A673 (cell line): ENCODE results near the gene NAGK. TPM values are rescaled to one million over a fixed set of nuclear protein-coding genes. Genes with fewer than 3 reads are reported as not detected.
A peak's percentile ranks its signal among the peaks of the same experiment; 100 is the strongest.
"Not testable (repeated sequence)": the region's sequence is repeated elsewhere in the genome, so short reads cannot be mapped to it uniquely, and the experiment has no call there.

Source experiments
- Bru-seq: library from RNA; stranded (reverse); fragments of 400-500 nt; gene quantifications from one replicate; lab custom pipeline; 2021; lab: Mats Ljungman, UMichigan
- BruChase-seq, 2 experiments: library from RNA; stranded (reverse); fragments of 400-500 nt; gene quantifications; one replicate each; lab custom pipeline; 2021; lab: Mats Ljungman, UMichigan
- BruUV-seq: library from RNA; stranded (reverse); fragments of 400-500 nt; replicated peaks from 2 replicates; lab custom pipeline; 2021; lab: Mats Ljungman, UMichigan
- CTCF ChIA-PET: fragments of 300-600 bp; sonication (Branson Sonifier 250); formaldehyde crosslinking; loops from one replicate; lab custom pipeline; 2022; ENCODE audit warnings: antibody characterized with exemption; lab: Charles Lee
- POLR2A ChIA-PET: fragments of 300-600 bp; sonication (Branson Sonifier 250); formaldehyde crosslinking; loops from one replicate; lab custom pipeline; 2022; ENCODE audit warnings: antibody characterized with exemption; ENCODE audit not compliant: low non-redundant PET; lab: Charles Lee
- DNase-seq: peaks from one replicate; pipeline ENCODE4 v3.0.0-alpha.2; 2015; ENCODE audit warnings: low spot score
- H3K27ac ChIP-seq: fragments of 200-600 bp; sonication (generic); 2 replicates; pipeline ENCODE4 v1.5.1; 2016; ENCODE audit warnings: mixed run types, low read depth, mild to moderate bottlenecking, mixed read lengths, antibody characterized with exemption, low read length; ENCODE audit not compliant: poor library complexity, severe bottlenecking
- H3K27me3 ChIP-seq: fragments of 200-600 bp; sonication (generic); replicated peaks from 2 replicates; pipeline ENCODE4 v1.6.1; 2017; ENCODE audit warnings: mixed run types, low read depth, mild to moderate bottlenecking, mixed read lengths, antibody characterized with exemption, low read length; ENCODE audit not compliant: insufficient read depth, poor library complexity
- H3K36me3 ChIP-seq: fragments of 200-600 bp; sonication (generic); 2 replicates; pipeline ENCODE4 v1.6.1; 2016; ENCODE audit warnings: mixed run types, mild to moderate bottlenecking, mixed read lengths, antibody characterized with exemption, low read length; ENCODE audit not compliant: insufficient read depth, poor library complexity, severe bottlenecking
- H3K4me1 ChIP-seq: fragments of 200-600 bp; sonication (generic); 2 replicates; pipeline ENCODE4 v1.6.1; 2017; ENCODE audit warnings: mixed run types, mild to moderate bottlenecking, mixed read lengths, antibody characterized with exemption, low read length; ENCODE audit not compliant: insufficient read depth, poor library complexity, severe bottlenecking
- H3K4me3 ChIP-seq: fragments of 200-600 bp; sonication (generic); 2 replicates; pipeline ENCODE4 v1.5.1; 2016; ENCODE audit warnings: low read depth, mixed run types, mild to moderate bottlenecking, mixed read lengths, low read length; ENCODE audit not compliant: poor library complexity, severe bottlenecking
- H3K9me3 ChIP-seq: fragments of 200-600 bp; sonication (generic); 2 replicates; pipeline ENCODE4 v1.6.1; 2016; ENCODE audit warnings: mixed run types, low read depth, mild to moderate bottlenecking, mixed read lengths, antibody characterized with exemption, low read length; ENCODE audit not compliant: poor library complexity, severe bottlenecking
- CTCF ChIP-seq: fragments of 300-800, 200-600 bp; sonication (generic); conservative IDR thresholded peaks from 2 replicates; pipeline ENCODE4 v1.5.1; 2017; ENCODE audit warnings: low read depth, mild to moderate bottlenecking, antibody characterized with exemption, low read length, moderate library complexity, mixed read lengths
- EZH2 ChIP-seq: fragments of 200-600 bp; sonication (generic); IDR thresholded peaks from 2 replicates; pipeline ENCODE4 v1.6.1; 2017; ENCODE audit warnings: borderline replicate concordance, low read depth, mild to moderate bottlenecking, mixed read lengths, antibody characterized with exemption, low read length; ENCODE audit not compliant: poor library complexity, severe bottlenecking
- intact Hi-C: fragments of 100-400 bp; cut with micrococcal nuclease; formaldehyde crosslinking; loops from one replicate; pipeline ENCODE4 v1.10.0; 2022; ENCODE audit not compliant: unreplicated experiment
- long read RNA-seq: library from polyadenylated mRNA; stranded (forward); transcript quantifications from one replicate; pipeline ENCODE4 v2.0.0, GENCODE V29; 2022
- total RNA-seq: library from RNA; stranded (reverse); gene quantifications from 2 replicates; pipeline ENCODE4 v1.2.3, GENCODE V29; 2021

Gene NAGK
- total RNA-seq (64.2 and 64.4 TPM in 2 replicates), Bru-seq, nascent RNA (percentile 72 among the genes with signal in this experiment), BruChase-seq, experiment 1, labeled RNA remaining after a 2-hour chase (percentile 76 among the genes with signal in this experiment), BruChase-seq, experiment 2, labeled RNA remaining after a 6-hour chase (percentile 72 among the genes with signal in this experiment)
- long read RNA-seq, transcript NAGK-229 (10 exons, 1,801 nt) = major isoform, 34 of 52 reads
- long read RNA-seq, partial matches to known transcripts = 2 of 52 reads
- long read RNA-seq, other reads (novel, unspliced or antisense) = 11 of 52 reads

DNA sequence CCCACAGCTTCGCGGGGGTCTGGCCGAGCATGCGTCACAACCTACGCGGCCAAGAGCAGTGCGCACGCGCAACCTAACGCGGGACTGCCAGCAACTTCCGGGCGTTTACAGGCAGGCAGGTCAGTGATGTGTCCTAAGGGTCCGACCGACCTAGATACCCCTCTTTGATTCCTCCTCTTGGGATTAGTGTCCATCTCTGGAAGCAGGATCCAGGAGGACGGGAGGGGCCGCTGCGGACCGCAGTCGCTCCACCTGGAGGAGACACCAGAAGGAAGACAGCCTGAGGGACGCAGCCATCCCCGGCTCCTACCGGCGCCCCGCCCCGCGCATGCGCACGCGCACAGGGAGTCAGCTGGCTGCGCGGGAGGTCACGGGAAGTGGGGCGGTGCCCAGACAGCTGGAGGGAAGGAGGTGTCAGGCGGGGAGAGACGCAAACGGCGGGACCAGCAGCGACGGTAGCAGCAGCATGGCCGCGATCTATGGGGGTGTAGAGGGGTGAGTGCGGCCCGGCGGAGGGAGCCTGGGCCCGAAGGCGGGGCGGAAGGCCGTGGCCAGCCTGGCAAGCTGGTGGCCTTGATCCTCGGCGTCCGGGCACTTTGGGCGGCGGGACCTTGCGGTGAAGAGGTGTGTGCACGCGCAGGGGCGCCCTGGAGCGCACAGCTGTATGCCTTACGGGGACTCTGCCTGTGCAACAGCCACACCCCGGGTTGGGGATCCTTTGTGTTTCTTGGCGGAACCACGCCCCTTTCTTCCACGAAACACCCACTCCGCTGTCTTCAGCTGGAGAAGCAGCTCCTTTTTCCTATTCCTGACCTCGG is at the start of gene NAGK:
NAGK (plus strand) TSS at position 431 of the 818 bp plus-strand sequence; CDS start at position 467, 36 bp downstream.
- H3K36me3 ChIP-seq = no peaks in the 10 kb centered on the region
- no peaks in the 10 kb centered on the region for H3K27me3 ChIP-seq
- DNase-seq = peak; percentile 98
- ChIA-PET POLR2A (interaction anchor here (0.6 kb wide), 1 partner anchor 29 kb away, joined by 14 read pairs; no protein-coding TSS in a partner anchor), CTCF (interaction anchor here (0.6 to 1.1 kb wide), 2 partner anchors 32 to 151 kb away, joined by 3 to 4 read pairs; no protein-coding TSS in a partner anchor)
- no peaks in the 10 kb centered on the region for H3K9me3 ChIP-seq
- intact Hi-C loops = no loop called here
- no TSS peak for BruUV-seq
- H3K4me1 ChIP-seq = peaks cover 9% of the 10 kb centered on the region
- peak within 1 kb of the TSS; percentile 59 for H3K27ac ChIP-seq
- H3K4me3 ChIP-seq = peak within 1 kb of the TSS; percentile 54
- no peak for TF ChIP-seq EZH2
- no peak for TF ChIP-seq CTCF

GRCh38 chr2:71019989-71020388 is 48.5 kb upstream of the NAGK start:
- POLR2A ChIA-PET, DNase-seq, intact Hi-C loops, H3K27ac ChIP-seq, BruUV-seq, H3K9me3 ChIP-seq, H3K4me1 ChIP-seq, H3K4me3 ChIP-seq, CTCF ChIA-PET, H3K27me3 ChIP-seq, H3K36me3 ChIP-seq: not testable (repeated sequence)

DNA sequence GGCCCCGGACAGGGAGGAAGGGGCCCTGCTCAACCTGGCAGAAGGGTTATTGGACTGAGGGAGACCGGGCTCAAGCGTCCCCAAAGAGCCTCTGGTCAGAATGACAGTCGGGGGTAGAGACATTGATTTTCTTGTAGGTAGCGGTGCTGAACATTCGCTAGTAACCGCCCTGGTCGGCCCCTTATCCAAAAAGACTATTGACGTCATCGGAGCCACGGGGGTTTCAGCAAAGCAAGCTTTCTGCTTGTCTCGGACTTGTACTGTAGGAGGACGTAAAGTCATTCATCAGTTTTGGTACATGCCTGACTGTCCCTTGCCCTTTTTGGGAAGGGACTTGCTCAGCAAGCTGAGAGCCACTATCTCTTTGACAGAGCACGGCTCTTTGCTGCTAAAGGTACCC is 47.1 kb upstream of the NAGK start:
- H3K27me3 ChIP-seq, CTCF ChIA-PET, POLR2A ChIA-PET, H3K27ac ChIP-seq, H3K4me1 ChIP-seq, H3K9me3 ChIP-seq, intact Hi-C loops, H3K4me3 ChIP-seq, BruUV-seq, DNase-seq, H3K36me3 ChIP-seq: not testable (repeated sequence)

DNA sequence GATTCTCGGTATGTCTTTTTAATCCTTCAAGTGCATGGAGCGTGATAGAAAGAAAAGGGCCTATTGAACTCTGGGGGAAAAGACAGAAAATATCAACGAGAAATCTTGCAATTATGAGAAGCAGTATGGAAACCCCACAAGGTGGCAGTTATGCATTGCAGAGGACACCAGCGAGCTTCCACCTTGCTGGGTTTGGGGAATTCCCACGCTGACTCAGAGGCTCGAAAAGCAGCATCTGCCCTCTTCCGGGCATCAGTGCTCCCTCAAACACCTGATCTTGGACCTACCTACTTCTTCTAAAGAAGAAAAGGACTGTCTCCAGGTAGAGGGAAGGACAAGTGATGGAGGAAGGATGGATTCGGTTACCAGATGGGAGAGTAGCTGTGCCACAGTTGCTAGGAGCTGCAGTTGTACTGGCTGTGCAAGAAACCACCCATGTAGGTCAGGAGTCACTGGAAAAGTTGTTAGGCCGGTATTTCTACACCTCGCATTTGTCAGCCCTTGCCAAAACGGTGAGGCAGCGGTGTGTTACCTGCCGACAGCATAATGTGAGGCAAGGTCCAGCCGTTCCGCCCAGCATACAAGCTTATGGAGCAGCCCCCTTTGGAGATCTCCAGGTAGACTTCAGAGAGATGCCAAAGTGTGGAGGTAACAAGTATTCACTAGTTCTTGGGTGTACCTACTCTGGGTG is 44.8 kb upstream of the NAGK start:
- BruUV-seq, intact Hi-C loops, POLR2A ChIA-PET, H3K36me3 ChIP-seq, H3K9me3 ChIP-seq, H3K27ac ChIP-seq, CTCF ChIA-PET, H3K4me1 ChIP-seq, H3K27me3 ChIP-seq, DNase-seq, H3K4me3 ChIP-seq: not testable (repeated sequence)

DNA sequence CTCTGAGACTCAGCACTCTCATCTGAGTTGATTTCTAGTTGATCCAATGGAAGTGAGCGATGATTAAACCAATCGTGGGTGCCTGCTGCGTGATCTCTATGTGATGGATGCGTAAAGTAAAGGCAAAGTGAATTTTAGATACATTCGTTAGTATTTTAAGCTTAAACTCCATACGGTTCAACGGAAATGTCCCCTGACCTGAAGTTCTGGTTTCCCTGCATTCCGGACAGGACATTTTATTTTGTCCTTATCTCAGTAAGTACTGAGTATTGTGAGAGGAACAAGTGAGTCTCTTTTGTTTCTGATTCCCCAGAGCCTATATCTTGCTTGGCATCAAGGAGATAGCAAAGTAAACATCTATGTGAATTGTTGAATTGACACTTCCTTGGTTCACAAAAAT is 32.2 kb upstream of the NAGK start:
- H3K4me1 ChIP-seq, H3K36me3 ChIP-seq, BruUV-seq, DNase-seq, H3K9me3 ChIP-seq, H3K4me3 ChIP-seq, H3K27me3 ChIP-seq, H3K27ac ChIP-seq, POLR2A ChIA-PET, CTCF ChIA-PET, intact Hi-C loops: not testable (repeated sequence)
